ENCODE measurements around the gene EPHA3.

The EPHA3 gene

DNA sequence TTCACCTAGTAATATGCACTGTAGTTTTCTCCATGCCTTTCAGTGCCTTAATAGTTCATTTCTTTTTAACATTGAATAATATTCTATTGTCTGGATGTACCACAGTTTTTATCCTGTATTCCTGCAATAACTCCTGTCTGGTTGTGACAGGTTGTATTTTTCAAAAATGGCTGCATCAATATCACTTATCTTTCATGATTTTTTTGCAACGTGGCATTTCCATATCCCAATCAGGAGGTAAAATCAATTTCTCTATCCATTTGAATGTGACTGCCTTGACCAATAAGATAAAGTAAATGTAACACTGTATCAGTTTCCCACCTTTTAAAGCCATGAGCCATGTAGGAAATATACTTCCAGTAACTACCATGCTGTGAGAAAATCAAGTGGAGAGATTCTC is 27.5 kb upstream of the EPHA3 start:
- Histone ChIP-seq H3K27me3 (ENCODE audit: insufficient read depth, low read length) (no peaks in the 10 kb centered on the region), H3K4me2 (ENCODE audit: low read length) (no peak overlapping the region), H3K9me3 (ENCODE audit: low read length) (no peaks in the 10 kb centered on the region), H3K36me3 (ENCODE audit: insufficient read depth, low read length) (no peaks in the 10 kb centered on the region), H3K4me3 (ENCODE audit: low read depth, low read length, poor library complexity, severe bottlenecking) (no peak overlapping the region), H3K27ac (ENCODE audit: low read depth, low read length, poor library complexity, severe bottlenecking) (no peak overlapping the region), H3K79me2 (ENCODE audit: insufficient read depth, low read length) (no peaks in the 10 kb centered on the region), H3F3A (ENCODE audit: insufficient read depth, low read length) (no peaks in the 10 kb centered on the region), H2AFZ (ENCODE audit: low read length) (no peak overlapping the region), H3K9me2 (ENCODE audit: low read depth, low read length) (no peaks in the 10 kb centered on the region), H3K9ac (ENCODE audit: low read length) (no peak overlapping the region), H3K4me1 (ENCODE audit: insufficient read depth, low read length, severe bottlenecking) (no peaks in the 10 kb centered on the region), H4K20me1 (ENCODE audit: insufficient read depth, low read length) (no peaks in the 10 kb centered on the region)
- no peak for TF ChIP-seq EZH2 (IDR thresholded peaks at IDR 0.05; ENCODE audit: borderline replicate concordance, low read length)
- TF ChIP-seq, protein P1, sequence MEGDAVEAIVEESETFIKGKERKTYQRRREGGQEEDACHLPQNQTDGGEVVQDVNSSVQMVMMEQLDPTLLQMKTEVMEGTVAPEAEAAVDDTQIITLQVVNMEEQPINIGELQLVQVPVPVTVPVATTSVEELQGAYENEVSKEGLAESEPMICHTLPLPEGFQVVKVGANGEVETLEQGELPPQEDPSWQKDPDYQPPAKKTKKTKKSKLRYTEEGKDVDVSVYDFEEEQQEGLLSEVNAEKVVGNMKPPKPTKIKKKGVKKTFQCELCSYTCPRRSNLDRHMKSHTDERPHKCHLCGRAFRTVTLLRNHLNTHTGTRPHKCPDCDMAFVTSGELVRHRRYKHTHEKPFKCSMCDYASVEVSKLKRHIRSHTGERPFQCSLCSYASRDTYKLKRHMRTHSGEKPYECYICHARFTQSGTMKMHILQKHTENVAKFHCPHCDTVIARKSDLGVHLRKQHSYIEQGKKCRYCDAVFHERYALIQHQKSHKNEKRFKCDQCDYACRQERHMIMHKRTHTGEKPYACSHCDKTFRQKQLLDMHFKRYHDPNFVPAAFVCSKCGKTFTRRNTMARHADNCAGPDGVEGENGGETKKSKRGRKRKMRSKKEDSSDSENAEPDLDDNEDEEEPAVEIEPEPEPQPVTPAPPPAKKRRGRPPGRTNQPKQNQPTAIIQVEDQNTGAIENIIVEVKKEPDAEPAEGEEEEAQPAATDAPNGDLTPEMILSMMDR (IDR thresholded peaks at IDR 0.05; ENCODE audit: low read length) = no peak

GRCh38 chr3:89087851-89088250 is 19.6 kb upstream of the EPHA3 start:
- no peaks in the 10 kb centered on the region for H3K9me2 ChIP-seq (ENCODE audit: low read depth, low read length)
- H2AFZ ChIP-seq (ENCODE audit: low read length) = no peak overlapping the region
- H3K36me3 ChIP-seq (ENCODE audit: insufficient read depth, low read length) = no peaks in the 10 kb centered on the region
- no peaks in the 10 kb centered on the region for H4K20me1 ChIP-seq (ENCODE audit: insufficient read depth, low read length)
- no peaks in the 10 kb centered on the region for H3K79me2 ChIP-seq (ENCODE audit: insufficient read depth, low read length)
- no peaks in the 10 kb centered on the region for H3K4me1 ChIP-seq (ENCODE audit: insufficient read depth, low read length, severe bottlenecking)
- no peak overlapping the region for H3K4me3 ChIP-seq (ENCODE audit: low read depth, low read length, poor library complexity, severe bottlenecking)
- H3K9ac ChIP-seq (ENCODE audit: low read length) = no peak overlapping the region
- no peaks in the 10 kb centered on the region for H3K9me3 ChIP-seq (ENCODE audit: low read length)
- TF ChIP-seq EZH2 (IDR thresholded peaks at IDR 0.05; ENCODE audit: borderline replicate concordance, low read length) = no peak
- TF ChIP-seq, protein P1 (IDR thresholded peaks at IDR 0.05; ENCODE audit: low read length) = no peak
- no peak overlapping the region for H3K27ac ChIP-seq (ENCODE audit: low read depth, low read length, poor library complexity, severe bottlenecking)
- H3K4me2 ChIP-seq (ENCODE audit: low read length) = no peak overlapping the region
- H3F3A ChIP-seq (ENCODE audit: insufficient read depth, low read length) = no peaks in the 10 kb centered on the region
- no peaks in the 10 kb centered on the region for H3K27me3 ChIP-seq (ENCODE audit: insufficient read depth, low read length)

- no peak overlapping the region for H3K9ac ChIP-seq (ENCODE audit: low read length)
- no peaks in the 10 kb centered on the region for H3K9me2 ChIP-seq (ENCODE audit: low read depth, low read length)
- no peaks in the 10 kb centered on the region for H4K20me1 ChIP-seq (ENCODE audit: insufficient read depth, low read length)
- H3K4me3 ChIP-seq (ENCODE audit: low read depth, low read length, poor library complexity, severe bottlenecking) = no peak overlapping the region
- TF ChIP-seq, protein P1 (IDR thresholded peaks at IDR 0.05; ENCODE audit: low read length) = no peak
- no peak for TF ChIP-seq EZH2 (IDR thresholded peaks at IDR 0.05; ENCODE audit: borderline replicate concordance, low read length)
- no peak overlapping the region for H3K27ac ChIP-seq (ENCODE audit: low read depth, low read length, poor library complexity, severe bottlenecking)
- no peak overlapping the region for H2AFZ ChIP-seq (ENCODE audit: low read length)
- no peaks in the 10 kb centered on the region for H3K9me3 ChIP-seq (ENCODE audit: low read length)
- H3K79me2 ChIP-seq (ENCODE audit: insufficient read depth, low read length) = no peaks in the 10 kb centered on the region
- H3K36me3 ChIP-seq (ENCODE audit: insufficient read depth, low read length) = no peaks in the 10 kb centered on the region
- no peaks in the 10 kb centered on the region for H3K4me1 ChIP-seq (ENCODE audit: insufficient read depth, low read length, severe bottlenecking)
- H3K4me2 ChIP-seq (ENCODE audit: low read length) = no peak overlapping the region
- no peaks in the 10 kb centered on the region for H3F3A ChIP-seq (ENCODE audit: insufficient read depth, low read length)
- no peaks in the 10 kb centered on the region for H3K27me3 ChIP-seq (ENCODE audit: insufficient read depth, low read length)
Measured at GRCh38 chr3:89098173-89098572, 9.2 kb upstream of the EPHA3 start.

All from OCI-LY1 (cell line).